ENCODE measurements around the gene NEK2. TPM values are rescaled to one million over a fixed set of nuclear protein-coding genes. Genes with fewer than 3 reads are reported as not detected.

NEK2 gene
- total RNA-seq, 1 experiment from 2014 or later = 17.6 TPM

- H3K23ac ChIP-seq (ENCODE audit: insufficient read length, low read depth, low read length) = no peak overlapping the region
- no peaks in the 10 kb centered on the region for H3K79me2 ChIP-seq (ENCODE audit: insufficient read depth, low read length)
- H3K4me2 ChIP-seq (ENCODE audit: insufficient read depth, insufficient read length, low read length) = no peak overlapping the region
- H3K9me3 Mint-ChIP-seq = no peaks in the 10 kb centered on the region
- no peak overlapping the region for H2AK5ac ChIP-seq (ENCODE audit: insufficient read length, low read length)
- no peak overlapping the region for H2BK5ac ChIP-seq (ENCODE audit: insufficient read length, low read length)
- no peaks in the 10 kb centered on the region for H3K36me3 Mint-ChIP-seq (ENCODE audit: insufficient read depth in 1 of 3, low read depth in 3 of 3)
- H3K79me1 ChIP-seq (ENCODE audit: insufficient read depth, low read depth, low read length, poor library complexity, severe bottlenecking) = no peaks in the 10 kb centered on the region
- H4K91ac ChIP-seq (ENCODE audit: insufficient read length, low read depth, low read length) = no peak overlapping the region
- no peak overlapping the region for H2AFZ ChIP-seq (ENCODE audit: low read length)
- H3K4me1 Mint-ChIP-seq = no peaks in the 10 kb centered on the region
- WGBS (ENCODE audit: extremely low coverage, insufficient read length, low lambda C conversion rate) = no CpG with 5 or more reads among the region's 5 CpGs
- H4K8ac ChIP-seq (replicated peaks; ENCODE audit: insufficient read length, low read depth, low read length) = no peak overlapping the region
- no peak for TF ChIP-seq CTCF (conservative IDR thresholded peaks at IDR 0.05)
- H2BK20ac ChIP-seq (ENCODE audit: low read depth, low read length, poor library complexity, severe bottlenecking) = no peak overlapping the region
- no peak overlapping the region for H3K14ac ChIP-seq (ENCODE audit: insufficient read depth, low read length)
- H3K27ac Mint-ChIP-seq = no peak overlapping the region
- H3K9ac ChIP-seq (ENCODE audit: extremely low read depth, insufficient read length, low read length) = no peak overlapping the region
- no peaks in the 10 kb centered on the region for H3K27me3 ChIP-seq (ENCODE audit: insufficient read depth, low read length)
- no peak for DNase-seq
- H4K20me1 ChIP-seq (ENCODE audit: control insufficient read depth, insufficient read depth, insufficient read length) = no peaks in the 10 kb centered on the region
- no peaks in the 10 kb centered on the region for H3K9me3 ChIP-seq (ENCODE audit: control insufficient read depth, low read depth, low read length)
- H3K27me3 Mint-ChIP-seq (ENCODE audit: low read depth) = no peaks in the 10 kb centered on the region; the same call in 1 of the 2 replicates
- H2BK15ac ChIP-seq (ENCODE audit: low read depth, low read length) = no peak overlapping the region
- H3T11ph ChIP-seq (ENCODE audit: low read length) = no peak overlapping the region
- no peak overlapping the region for H3K27ac ChIP-seq (ENCODE audit: insufficient read length, low read depth, low read length)
- H3K56ac ChIP-seq (ENCODE audit: insufficient read length, low read depth, low read length) = no peak overlapping the region
- H3K4me3 Mint-ChIP-seq = no peak overlapping the region
- no peak overlapping the region for H3K18ac ChIP-seq (ENCODE audit: insufficient read length, low read depth, low read length)
- no peak overlapping the region for H3K4ac ChIP-seq (ENCODE audit: low read depth, low read length)
- no peak overlapping the region for H2BK12ac ChIP-seq (ENCODE audit: insufficient read length, low read depth, low read length)
- H2BK120ac ChIP-seq (ENCODE audit: low read depth, low read length, poor library complexity, severe bottlenecking) = no peak overlapping the region
- no peaks in the 10 kb centered on the region for H3K23me2 ChIP-seq (ENCODE audit: insufficient read length, low read depth, low read length, poor library complexity, severe bottlenecking)
- no peaks in the 10 kb centered on the region for H3K4me1 ChIP-seq (ENCODE audit: insufficient read depth, low read length)
- no peak overlapping the region for H4K5ac ChIP-seq (ENCODE audit: insufficient read length, low read depth, low read length)
Measured at GRCh38 chr1:211714154-211714553, 38.7 kb upstream of the NEK2 start.
